ENCODE data around the gene OTUD1. TPM values are rescaled to one million over a fixed set of nuclear protein-coding genes. Genes with fewer than 3 reads are reported as not detected.

The OTUD1 gene
- total RNA-seq, 1 donor from 2014 or later = 13.7 TPM

DNA sequence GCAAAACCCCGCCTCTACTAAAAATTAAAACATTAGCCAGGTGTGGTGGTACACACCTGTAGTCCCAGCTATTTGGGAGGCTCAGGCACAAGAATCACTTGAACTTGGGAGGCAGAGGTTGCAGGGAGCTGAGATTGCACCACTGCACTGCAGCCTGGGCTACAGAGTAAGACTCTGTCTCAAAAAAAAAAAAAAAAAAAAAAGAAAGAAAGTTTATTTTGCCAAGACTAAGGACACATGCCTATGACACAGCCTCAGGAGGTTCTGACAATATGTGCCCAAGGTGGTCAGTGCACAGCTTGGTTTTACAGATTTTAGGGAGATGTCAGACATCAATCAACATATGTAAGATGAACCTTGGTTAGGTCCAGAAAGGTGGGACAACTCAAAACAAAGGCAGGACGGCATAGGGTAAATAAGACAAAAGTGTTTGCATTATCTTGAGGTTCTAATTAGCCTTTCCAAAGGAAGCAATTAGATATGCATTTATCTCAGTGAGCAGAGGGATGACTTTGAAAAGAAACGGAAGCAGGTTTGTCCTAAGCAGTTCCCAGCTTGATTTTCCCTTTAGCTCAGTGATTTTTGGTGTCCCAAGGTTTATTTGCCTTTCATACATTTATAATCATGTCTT, 20.7 kb upstream of the OTUD1 start:
- H3K4me3 ChIP-seq (ENCODE audit: low read depth, low read length) = no peak overlapping the region
- DNase-seq (ENCODE audit: low read depth) = no peak
- H3K36me3 ChIP-seq (ENCODE audit: control insufficient read depth, insufficient read depth, low read length) = no peaks in the 10 kb centered on the region
- no peaks in the 10 kb centered on the region for H3K27me3 ChIP-seq (ENCODE audit: control insufficient read depth, insufficient read depth, low read length)
- TF ChIP-seq, protein P1, sequence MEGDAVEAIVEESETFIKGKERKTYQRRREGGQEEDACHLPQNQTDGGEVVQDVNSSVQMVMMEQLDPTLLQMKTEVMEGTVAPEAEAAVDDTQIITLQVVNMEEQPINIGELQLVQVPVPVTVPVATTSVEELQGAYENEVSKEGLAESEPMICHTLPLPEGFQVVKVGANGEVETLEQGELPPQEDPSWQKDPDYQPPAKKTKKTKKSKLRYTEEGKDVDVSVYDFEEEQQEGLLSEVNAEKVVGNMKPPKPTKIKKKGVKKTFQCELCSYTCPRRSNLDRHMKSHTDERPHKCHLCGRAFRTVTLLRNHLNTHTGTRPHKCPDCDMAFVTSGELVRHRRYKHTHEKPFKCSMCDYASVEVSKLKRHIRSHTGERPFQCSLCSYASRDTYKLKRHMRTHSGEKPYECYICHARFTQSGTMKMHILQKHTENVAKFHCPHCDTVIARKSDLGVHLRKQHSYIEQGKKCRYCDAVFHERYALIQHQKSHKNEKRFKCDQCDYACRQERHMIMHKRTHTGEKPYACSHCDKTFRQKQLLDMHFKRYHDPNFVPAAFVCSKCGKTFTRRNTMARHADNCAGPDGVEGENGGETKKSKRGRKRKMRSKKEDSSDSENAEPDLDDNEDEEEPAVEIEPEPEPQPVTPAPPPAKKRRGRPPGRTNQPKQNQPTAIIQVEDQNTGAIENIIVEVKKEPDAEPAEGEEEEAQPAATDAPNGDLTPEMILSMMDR (IDR thresholded peaks at IDR 0.05; ENCODE audit: insufficient read depth, low read length, poor library complexity, severe bottlenecking) = no peak

DNA sequence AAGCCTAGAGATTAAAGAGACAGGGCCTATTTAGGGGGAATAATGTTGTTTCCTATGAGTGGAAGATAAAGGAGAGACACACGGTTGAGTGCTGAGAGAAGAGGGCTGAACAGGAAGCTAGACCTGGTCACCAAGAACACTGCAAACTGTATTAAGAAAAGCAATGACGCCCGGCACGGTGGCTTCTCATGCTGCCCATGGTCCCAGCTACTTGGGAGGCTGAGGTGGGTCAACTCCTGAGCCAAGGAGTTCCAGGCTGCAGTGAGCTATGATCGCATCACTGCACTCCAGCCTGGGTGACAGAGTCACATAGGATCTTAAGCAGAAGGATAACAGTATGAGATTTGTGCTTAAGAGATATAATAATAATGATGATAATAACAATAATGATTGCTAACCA, 19.7 kb upstream of the OTUD1 start:
- no peak for DNase-seq (ENCODE audit: low read depth)
- TF ChIP-seq, protein P1 (IDR thresholded peaks at IDR 0.05; ENCODE audit: insufficient read depth, low read length, poor library complexity, severe bottlenecking) = no peak
- Histone ChIP-seq H3K36me3 (ENCODE audit: control insufficient read depth, insufficient read depth, low read length) (no peaks in the 10 kb centered on the region), H3K27me3 (ENCODE audit: control insufficient read depth, insufficient read depth, low read length) (no peaks in the 10 kb centered on the region), H3K4me3 (ENCODE audit: low read depth, low read length) (no peak overlapping the region)

DNA sequence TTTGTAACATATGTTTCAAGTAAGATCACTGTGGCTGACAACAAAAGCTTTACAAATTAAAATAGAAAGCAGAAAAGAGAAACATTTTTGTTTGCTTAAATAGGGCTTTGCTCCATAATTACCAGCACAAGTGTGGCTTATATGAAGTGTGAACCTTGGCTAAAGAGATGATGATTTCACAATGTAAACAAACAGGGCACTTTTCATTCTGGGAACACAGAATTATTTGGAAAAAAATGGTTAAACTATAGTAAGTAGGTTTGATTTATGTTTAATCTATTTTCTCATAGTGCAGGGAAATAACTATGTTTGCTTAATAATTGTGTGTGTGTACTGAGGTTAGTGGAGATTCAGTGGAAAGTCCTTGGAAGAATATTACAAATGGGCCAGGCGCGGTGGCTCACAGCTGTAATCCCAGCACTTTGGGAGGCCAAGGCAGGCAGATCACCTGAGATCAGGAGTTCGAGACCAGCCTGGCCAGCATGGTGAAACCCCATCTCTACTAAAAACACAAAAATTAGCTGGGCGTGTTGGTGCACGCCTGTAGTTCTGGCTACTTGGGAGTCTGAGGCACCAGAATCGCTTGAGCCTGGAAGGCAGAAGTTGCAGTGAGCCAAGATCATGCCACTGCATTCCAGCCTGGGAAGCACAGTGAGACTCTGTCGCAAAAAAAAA, 19.1 kb upstream of the OTUD1 start:
- no peak overlapping the region for H3K4me3 ChIP-seq (ENCODE audit: low read depth, low read length)
- no peaks in the 10 kb centered on the region for H3K27me3 ChIP-seq (ENCODE audit: control insufficient read depth, insufficient read depth, low read length)
- TF ChIP-seq, protein P1 (IDR thresholded peaks at IDR 0.05; ENCODE audit: insufficient read depth, low read length, poor library complexity, severe bottlenecking) = no peak
- no peaks in the 10 kb centered on the region for H3K36me3 ChIP-seq (ENCODE audit: control insufficient read depth, insufficient read depth, low read length)
- no peak for DNase-seq (ENCODE audit: low read depth)

DNA sequence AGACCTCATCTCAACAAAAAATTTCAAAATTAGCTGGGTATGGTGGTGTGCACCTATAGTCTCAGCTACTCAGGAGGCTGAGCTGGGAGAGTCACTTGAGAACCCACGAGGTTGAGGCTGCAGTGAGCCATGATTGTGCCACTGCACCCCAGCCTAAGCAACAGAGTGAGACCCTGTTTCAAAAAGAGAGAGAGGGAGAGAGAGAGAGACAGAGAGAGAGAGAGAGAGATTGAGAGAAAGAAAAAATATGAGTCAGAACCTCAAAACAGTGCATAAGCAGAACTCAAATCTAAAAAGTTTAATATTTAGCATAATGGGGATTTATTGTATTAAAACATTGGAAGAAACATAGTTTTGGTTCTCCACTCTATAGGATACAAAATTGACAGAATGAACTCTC, 17.5 kb upstream of the OTUD1 start:
- no peak overlapping the region for H3K4me3 ChIP-seq (ENCODE audit: low read depth, low read length)
- DNase-seq (ENCODE audit: low read depth) = no peak
- H3K27me3 ChIP-seq (ENCODE audit: control insufficient read depth, insufficient read depth, low read length) = no peaks in the 10 kb centered on the region
- TF ChIP-seq, protein P1 (IDR thresholded peaks at IDR 0.05; ENCODE audit: insufficient read depth, low read length, poor library complexity, severe bottlenecking) = no peak
- no peaks in the 10 kb centered on the region for H3K36me3 ChIP-seq (ENCODE audit: control insufficient read depth, insufficient read depth, low read length)

DNA sequence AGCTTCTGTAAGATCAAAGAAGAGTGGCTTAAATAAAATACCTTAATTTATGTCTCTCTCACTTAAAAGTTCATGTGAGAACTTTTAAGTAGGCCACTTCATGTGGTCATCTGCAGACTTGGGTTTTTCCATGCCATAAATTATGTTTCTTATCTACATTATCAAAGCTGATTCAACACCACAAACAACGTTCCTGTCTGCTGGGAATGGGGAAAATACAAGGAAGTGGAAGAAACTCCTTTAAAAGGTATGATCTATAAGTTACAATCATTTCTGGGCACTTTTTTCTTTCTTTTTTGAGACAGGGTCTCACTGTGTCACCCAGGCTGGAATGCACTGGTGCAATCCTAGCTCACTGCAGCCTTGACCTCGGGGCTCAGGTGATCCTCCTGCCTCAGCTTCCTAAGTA, 16.9 kb upstream of the OTUD1 start:
- no peaks in the 10 kb centered on the region for H3K36me3 ChIP-seq (ENCODE audit: control insufficient read depth, insufficient read depth, low read length)
- H3K4me3 ChIP-seq (ENCODE audit: low read depth, low read length) = no peak overlapping the region
- TF ChIP-seq, protein P1 (IDR thresholded peaks at IDR 0.05; ENCODE audit: insufficient read depth, low read length, poor library complexity, severe bottlenecking) = no peak
- no peaks in the 10 kb centered on the region for H3K27me3 ChIP-seq (ENCODE audit: control insufficient read depth, insufficient read depth, low read length)
- peak; percentile 63 for DNase-seq (ENCODE audit: low read depth)

DNA sequence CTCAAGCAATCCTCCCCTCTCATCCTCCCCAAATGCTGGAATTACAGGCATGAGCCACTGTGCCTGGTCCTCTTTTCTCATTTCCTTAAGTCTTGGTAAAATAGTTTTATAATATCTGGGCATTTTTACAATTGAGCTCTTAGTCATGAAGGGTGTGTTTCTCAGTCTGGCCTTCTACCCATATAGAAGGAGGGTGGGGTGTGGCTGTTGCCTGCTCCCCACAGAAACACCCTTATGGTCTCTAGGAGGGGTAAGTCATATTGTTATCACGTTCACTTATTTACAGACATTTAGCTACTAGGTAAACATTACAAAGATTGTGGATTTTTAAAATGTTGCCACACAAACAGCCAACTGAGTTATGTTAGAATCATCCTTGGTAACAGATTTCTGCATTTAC, 6.7 kb upstream of the OTUD1 start:
- Histone ChIP-seq H3K4me3 (ENCODE audit: low read depth, low read length) (no peak overlapping the region), H3K36me3 (ENCODE audit: control insufficient read depth, insufficient read depth, low read length) (no peaks in the 10 kb centered on the region), H3K27me3 (ENCODE audit: control insufficient read depth, insufficient read depth, low read length) (no peaks in the 10 kb centered on the region)
- TF ChIP-seq, protein P1 (IDR thresholded peaks at IDR 0.05; ENCODE audit: insufficient read depth, low read length, poor library complexity, severe bottlenecking) = no peak
- DNase-seq (ENCODE audit: low read depth) = no peak
